ENCODE results near the gene OSBPL1A.

GRCh38 chr18:24273596-24273995 is 124.0 kb downstream of the OSBPL1A start:
- TF ChIP-seq NFRKB (IDR thresholded peaks at IDR 0.05) (no peak), FOXM1 (IDR thresholded peaks at IDR 0.05; ENCODE audit: borderline replicate concordance) (no peak), FOXA1 (IDR thresholded peaks at IDR 0.05) (no peak)
